Inflammatory macrophage (primary cell): ENCODE results near the gene B4GALT2.
A peak's percentile ranks its signal among the peaks of the same experiment; 100 is the strongest.

Experiments used
- DNase-seq, 2 donors: peaks; one replicate each; pipeline ENCODE4 v3.0.0-alpha.2; 2020 to 2022

Gene B4GALT2

DNA sequence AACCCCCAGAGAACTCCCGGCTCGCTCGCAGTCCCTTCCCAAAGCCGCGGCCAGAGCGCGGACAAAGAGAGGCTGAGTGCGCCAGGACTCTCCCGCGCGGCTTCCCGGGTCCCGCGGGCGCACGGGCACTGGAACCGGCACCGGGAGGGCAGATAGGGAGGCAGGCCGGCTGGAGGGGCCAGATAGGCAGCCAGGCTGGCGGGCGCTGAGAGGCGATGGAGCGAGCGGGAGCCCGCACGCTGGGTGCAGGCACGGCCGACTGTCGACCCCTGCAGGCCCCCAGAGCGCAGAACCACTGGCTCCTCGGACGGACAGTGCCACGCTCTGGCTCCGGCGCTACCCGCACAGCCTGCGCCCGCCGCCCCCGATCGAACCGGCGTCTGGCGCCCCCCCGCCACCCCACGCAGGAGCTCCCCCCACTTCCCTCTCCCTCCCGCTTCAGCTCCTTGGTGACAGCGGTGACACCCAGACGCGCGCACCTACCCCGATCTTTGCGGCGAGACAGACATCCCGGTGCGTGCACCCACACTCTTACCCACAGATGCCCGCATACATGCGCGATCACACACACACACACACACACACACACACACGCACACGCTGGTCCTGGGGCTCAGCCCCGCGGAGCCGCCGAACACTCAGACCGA is 51.7 kb downstream of the B4GALT2 start:
- DNase-seq: peak; percentile 2 to 10

- DNase-seq: no peak
These were observed 52.5 kb downstream of the B4GALT2 start, which contains the start of gene SLC6A9 for GRCh38 chr1:44031252-44032169. Gene SLC6A9, minus strand, starts transcription at chr1:44031462. Its CDS starts 7,185 bp downstream, at chr1:44024277.

DNA sequence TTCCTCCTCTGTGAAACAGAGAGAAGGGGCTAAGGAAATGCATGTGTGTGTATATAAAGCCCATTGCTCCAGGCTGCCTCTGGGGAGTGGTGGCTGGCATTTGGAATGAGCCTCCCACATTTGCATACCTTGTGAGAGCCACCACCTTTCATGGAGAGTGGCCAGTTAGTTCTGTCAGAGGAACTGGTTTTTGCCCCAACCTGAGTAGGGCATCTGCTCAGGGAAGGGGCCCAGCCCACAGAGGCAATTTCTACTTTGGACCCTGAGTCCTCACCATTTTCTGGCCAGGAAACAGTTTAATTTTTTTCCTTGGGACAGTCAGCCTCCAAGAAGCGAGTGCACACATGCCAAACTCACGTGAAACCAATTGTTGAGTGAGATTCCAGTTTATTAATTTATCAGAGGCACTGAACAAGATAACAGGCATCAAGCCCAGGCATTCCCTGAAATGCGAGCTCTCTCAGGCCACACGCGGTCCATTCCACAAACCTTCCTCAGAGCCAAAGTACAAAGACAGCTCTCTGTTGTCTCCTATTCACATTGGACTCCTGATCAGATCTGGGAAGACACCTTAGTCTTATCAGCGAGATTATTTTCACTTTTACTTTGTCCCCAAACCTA is 53.3 kb downstream of the B4GALT2 start:
- no peak for DNase-seq

DNA sequence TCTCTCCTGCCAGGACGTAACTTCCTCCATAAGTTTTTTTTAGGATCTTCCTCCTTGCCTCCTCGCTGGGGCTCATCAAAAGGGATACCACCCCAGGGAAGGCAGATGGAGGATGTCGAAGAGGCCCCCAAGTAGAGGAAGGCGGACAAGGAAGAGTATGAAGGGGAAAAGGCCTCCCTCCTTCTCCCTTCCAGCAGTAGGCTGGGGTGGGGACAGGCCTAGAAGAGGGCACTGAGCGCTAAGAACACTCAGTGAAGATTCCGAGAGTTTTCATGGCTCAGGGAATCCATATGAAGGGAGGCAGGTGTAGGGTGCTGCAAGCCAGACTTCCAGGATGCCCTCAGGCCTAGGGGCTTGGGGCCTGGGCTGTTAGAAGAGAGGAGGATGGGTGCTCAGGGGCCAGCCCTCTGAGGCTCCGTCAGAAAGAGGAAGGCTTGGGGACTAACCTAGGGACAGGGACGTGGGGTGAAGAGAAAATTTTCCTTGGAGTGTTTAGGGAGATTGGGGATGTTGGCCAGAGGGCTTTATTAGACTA is 54.1 kb downstream of the B4GALT2 start:
- DNase-seq: no peak

GRCh38 chr1:44033756-44034155 is 54.7 kb downstream of the B4GALT2 start:
- no peak for DNase-seq

- no peak for DNase-seq
These were observed 55.4 kb downstream of the B4GALT2 start for GRCh38 chr1:44034423-44034822.

DNA sequence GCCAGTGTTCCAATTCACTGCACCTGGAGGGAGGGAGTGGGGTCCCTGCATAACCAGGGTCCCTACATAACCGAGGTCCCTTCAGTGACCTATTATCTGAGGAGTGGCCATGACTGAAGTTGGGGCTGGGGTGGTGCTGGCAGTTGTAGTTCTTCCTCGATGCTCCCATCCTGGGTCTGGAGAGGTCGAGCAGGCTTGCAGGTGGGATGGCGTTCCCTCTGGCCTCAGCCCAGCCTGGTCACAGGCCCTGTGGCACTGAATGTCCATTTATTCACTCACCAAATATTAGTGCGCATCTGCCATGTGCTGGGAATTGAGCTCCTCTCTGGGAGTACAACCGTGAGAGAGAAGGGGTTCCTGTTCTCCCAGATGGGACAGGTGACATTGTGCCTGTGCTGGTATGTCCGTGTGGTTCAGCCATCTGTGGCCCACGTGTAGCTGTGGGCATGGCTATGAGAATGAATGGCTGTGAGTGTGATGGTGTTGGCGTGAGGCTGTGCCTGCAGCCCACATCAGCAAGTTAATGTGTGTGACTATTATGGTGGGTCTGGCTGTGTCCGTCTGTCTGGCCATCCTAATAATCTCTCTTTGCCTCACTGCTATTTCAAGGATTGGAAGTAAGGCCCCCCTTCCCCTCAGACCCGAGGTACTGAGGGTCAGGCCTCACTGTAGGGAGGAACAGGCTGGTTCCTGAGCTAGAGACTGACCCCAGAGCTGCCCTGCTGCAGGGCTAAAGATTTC is 56.1 kb downstream of the B4GALT2 start:
- no peak for DNase-seq

- no peak for DNase-seq
These were observed 56.9 kb downstream of the B4GALT2 start for GRCh38 chr1:44035726-44036408.

DNA sequence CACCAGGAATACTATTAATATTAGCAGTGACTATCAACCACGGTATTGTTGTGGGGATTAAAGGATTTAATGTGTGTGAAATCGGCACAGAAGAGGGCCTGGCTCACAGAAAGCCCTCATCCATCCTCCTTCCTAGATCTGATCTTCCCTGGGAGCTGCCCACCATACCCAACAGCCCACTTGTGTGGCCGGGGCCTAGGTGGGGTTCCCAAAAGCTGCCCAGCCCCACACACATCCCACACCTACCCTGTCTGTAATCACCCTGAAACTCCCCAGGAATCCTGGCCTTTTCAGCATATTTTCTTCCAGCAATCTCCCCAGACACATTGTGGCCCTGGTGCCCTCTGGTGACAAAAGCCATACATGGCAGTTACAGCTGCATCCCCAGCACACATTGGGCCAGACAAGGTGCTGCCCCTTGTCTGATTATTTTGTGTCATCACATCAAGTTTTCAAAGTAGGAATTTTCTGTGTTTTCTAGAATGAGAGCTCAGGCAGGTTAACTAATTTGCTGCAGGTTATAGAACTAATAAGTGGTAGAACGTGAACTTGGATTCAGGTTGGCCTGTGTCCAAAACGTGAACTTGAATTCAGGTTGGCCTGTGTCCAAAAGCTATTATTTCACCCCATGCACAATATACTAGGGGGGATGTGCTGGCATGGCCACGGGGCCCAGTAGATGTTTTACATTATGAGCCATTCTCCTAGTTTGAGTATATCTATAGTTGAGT is 57.6 kb downstream of the B4GALT2 start:
- DNase-seq: peak; percentile 64 to 76

DNA sequence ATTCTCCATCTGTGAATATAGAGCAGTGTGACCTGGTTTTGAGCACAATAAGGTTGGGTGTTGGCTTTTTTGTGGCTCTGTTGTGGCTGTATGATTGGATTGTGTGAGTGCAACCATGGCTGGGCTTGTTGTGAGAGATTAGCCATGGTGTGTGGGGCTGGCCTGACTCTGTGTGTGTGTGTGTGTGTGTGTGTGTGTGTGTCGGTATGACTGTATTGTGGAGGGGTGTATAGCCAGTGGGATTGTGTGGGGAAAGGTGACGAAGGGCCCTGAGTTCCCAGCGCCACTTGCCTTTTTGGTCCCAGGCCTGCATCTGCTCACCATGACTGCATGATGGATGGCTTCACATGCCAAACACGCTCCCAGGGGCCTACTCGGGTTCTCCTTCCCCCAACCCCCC is 58.1 kb downstream of the B4GALT2 start:
- no peak for DNase-seq

- no peak for DNase-seq
These were observed 60.1 kb downstream of the B4GALT2 start for GRCh38 chr1:44038876-44039657.

GRCh38 chr1:44040418-44040817 is 61.4 kb downstream of the B4GALT2 start:
- DNase-seq: no peak
